GM12872 (cell line): Measurements from ENCODE around the gene BAAT.

Source experiments
- TF ChIP-seq, protein P1 (sequence below): IDR thresholded peaks from 3 replicates; pipeline ENCODE4 v1.5.1; 2011; ENCODE audit warnings: low read depth, mild to moderate bottlenecking, low read length, moderate library complexity; ENCODE audit not compliant: insufficient read depth

BAAT gene

GRCh38 chr9:101398068-101398929, 13.5 kb upstream of the BAAT start, which contains the start of the genes MRPL50 and ZNF189:
Gene MRPL50 (minus strand): TSS chr9:101398618. CDS start chr9:101398592, 26 bp downstream.
Gene ZNF189 (plus strand): TSS chr9:101398851. CDS start chr9:101399157, 306 bp downstream.
- TF ChIP-seq, protein P1, sequence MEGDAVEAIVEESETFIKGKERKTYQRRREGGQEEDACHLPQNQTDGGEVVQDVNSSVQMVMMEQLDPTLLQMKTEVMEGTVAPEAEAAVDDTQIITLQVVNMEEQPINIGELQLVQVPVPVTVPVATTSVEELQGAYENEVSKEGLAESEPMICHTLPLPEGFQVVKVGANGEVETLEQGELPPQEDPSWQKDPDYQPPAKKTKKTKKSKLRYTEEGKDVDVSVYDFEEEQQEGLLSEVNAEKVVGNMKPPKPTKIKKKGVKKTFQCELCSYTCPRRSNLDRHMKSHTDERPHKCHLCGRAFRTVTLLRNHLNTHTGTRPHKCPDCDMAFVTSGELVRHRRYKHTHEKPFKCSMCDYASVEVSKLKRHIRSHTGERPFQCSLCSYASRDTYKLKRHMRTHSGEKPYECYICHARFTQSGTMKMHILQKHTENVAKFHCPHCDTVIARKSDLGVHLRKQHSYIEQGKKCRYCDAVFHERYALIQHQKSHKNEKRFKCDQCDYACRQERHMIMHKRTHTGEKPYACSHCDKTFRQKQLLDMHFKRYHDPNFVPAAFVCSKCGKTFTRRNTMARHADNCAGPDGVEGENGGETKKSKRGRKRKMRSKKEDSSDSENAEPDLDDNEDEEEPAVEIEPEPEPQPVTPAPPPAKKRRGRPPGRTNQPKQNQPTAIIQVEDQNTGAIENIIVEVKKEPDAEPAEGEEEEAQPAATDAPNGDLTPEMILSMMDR: no peak

DNA sequence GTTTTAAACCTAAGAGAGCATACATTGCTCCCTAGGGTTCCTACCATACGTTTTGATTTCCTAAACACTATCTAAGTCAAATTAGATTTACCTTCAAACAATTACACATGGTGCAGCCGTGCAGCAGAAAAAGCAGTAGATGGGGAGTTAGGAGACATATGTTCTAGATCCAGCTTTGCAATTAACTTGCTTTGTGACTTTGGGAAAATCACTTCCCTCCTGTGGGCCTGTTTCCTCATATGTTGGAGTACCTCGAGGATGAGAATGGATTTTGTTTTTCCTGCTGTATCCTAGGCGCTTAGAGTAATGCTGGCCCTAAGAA, 12.9 kb upstream of the BAAT start:
- TF ChIP-seq, protein P1: no peak

DNA sequence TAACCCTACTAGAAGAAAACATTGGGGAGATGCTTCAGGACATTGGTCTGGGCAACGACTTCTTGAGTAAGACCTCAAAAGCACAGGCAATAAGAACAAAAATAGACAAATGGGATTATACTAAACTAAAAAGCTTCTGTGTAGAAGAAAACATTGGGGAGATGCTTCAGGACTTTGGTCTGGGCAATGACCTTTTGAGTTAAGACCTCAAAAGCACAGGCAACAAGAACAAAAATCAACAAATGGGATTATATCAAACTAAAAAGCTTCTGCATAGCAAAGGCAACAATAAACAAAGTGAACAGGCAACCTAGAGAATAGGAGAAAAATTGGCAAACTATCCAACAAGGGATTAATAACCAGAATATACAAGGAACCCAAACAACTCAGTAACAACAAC, 9.9 kb upstream of the BAAT start:
- TF ChIP-seq, protein P1: no peak

DNA sequence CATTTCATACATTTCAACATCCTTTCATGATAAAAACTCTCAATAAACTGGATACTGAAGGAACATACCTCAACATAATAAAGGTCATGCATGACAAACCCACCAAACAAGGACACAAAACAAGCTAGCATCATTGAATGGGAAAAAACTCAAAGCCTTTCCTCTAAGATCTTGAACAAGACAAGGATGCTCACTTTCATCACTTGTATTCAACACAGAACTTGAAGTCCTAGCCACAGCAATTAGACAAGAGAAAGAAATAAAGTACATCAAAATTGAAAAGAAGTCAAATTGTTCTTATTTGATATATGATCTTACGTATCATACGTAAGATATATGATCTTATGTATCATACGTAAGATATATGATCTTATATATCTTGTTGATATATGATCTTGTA, 8.3 kb upstream of the BAAT start:
- TF ChIP-seq, protein P1: no peak

DNA sequence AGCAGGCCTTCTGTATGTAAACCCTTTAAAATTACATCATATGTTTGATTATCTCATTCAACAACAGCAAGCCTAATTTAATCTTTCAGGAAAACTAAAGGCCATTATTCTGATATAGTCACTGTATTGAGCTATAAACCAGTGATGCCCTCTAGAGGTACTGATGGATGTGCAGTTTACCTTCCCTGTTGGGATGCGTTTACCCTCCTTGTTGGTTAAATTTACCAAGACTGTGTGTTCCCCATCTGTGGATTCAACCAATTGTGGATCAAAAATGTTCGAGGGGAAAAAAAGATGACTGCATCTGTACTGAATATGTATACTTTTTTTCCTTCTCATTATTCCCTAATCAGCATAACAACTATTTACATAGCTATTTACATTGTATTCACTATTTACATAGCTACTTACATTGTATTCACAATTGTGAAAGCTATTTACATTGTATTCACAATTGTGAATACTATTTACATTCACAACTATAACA, 3.7 kb upstream of the BAAT start:
- TF ChIP-seq, protein P1: peak; percentile 27; the same call in 1 of the 3 replicates

DNA sequence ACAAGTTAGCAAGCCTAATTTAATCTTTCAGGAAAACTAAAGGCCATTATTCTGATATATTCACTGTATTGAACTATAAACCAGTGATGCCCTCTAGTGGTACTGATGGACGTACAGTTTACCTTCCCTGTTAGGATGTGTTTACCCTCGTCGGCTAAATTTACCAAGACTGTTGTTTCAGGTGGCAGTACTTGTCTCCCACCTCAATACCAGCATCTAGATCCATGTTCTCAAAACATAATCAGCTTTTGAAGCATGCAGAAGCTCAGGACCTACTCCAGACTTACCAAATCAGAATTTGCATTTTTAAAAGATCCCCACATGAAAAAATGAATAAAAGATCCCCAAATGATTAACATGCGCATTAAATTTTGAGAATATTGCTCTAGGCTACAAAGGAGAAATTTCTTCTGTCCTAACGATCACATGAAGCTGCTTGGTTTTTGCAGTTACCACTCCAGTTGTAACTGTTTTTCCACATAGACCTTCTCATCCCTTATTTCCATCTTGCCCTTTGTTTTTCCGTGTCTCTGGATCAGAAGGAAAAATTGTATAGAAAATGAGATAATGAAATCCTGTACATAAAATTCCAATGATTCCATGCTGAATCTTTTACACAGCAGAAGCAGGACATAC, 3.2 kb upstream of the BAAT start:
- TF ChIP-seq, protein P1: peak; percentile 65

- TF ChIP-seq, protein P1: no peak
Observed at GRCh38 chr9:101383361-101383760, 1.4 kb downstream of the BAAT start.
